Measurements from ENCODE around the gene LPP.

The LPP gene

DNA sequence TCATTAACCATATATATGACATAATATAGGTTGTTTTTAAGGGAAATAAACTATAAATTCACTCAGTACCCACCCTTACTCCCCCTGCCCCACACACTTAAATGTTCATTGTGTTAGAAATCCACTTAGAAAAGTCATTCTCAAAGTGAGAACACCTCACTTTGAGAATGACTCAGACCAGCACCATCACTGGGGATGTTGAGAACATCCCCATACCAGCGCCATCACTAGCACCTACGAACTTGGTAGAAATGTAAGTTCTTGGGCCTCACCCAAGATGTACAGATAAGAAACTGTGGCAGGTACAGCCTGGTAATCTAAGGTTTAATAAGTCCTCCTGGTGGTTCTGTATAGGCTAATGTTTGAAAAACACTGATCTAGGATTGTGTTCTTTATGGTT lies 362.6 kb downstream of the LPP start:
- H3K27ac ChIP-seq = no peak overlapping the region
- in situ Hi-C loops (cut with HindIII; ENCODE audit: low pct_ligation_motif_present, low sequenced_read_pairs) = loop anchor here (25.0 kb wide), 1 partner anchor 779 kb away; the partner anchor contains the start of gene BCL6
- no peak for DNase-seq
- no peaks in the 10 kb centered on the region for H3K36me3 ChIP-seq (replicated peaks)
- TF ChIP-seq CTCF (IDR thresholded peaks at IDR 0.05; ENCODE audit: low read depth, low read length, missing control alignments) = no peak
- H3K4me3 ChIP-seq (ENCODE audit: low read depth, low read length) = no peak overlapping the region
- no peaks in the 10 kb centered on the region for H3K27me3 ChIP-seq (replicated peaks)

DNA sequence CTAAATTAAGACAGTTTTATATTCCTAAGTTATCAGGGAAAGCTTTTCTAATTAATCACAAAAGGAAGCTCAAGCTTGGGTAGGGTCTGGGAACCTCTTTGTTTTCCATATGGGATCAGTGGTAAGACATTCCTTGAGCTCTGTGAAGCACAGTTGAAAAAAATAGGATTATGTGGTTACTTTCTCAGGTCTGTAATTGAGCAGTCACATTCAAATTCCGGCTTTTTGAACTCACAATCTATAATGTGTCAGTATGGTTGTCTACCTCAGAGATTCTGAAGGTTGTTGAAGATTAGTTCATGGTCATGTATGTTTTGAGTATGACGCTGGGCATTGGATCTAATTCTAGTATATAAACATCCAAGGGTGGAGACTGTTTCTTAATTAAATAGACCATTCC lies 364.5 kb downstream of the LPP start:
- no peak for TF ChIP-seq CTCF (IDR thresholded peaks at IDR 0.05; ENCODE audit: low read depth, low read length, missing control alignments)
- DNase-seq = no peak
- in situ Hi-C loops (cut with HindIII; ENCODE audit: low pct_ligation_motif_present, low sequenced_read_pairs) = loop anchor here (25.0 kb wide), 1 partner anchor 781 kb away; the partner anchor contains the start of gene BCL6
- Histone ChIP-seq H3K4me3 (ENCODE audit: low read depth, low read length) (no peak overlapping the region), H3K27ac (no peak overlapping the region), H3K36me3 (replicated peaks) (no peaks in the 10 kb centered on the region), H3K27me3 (replicated peaks) (no peaks in the 10 kb centered on the region)

DNA sequence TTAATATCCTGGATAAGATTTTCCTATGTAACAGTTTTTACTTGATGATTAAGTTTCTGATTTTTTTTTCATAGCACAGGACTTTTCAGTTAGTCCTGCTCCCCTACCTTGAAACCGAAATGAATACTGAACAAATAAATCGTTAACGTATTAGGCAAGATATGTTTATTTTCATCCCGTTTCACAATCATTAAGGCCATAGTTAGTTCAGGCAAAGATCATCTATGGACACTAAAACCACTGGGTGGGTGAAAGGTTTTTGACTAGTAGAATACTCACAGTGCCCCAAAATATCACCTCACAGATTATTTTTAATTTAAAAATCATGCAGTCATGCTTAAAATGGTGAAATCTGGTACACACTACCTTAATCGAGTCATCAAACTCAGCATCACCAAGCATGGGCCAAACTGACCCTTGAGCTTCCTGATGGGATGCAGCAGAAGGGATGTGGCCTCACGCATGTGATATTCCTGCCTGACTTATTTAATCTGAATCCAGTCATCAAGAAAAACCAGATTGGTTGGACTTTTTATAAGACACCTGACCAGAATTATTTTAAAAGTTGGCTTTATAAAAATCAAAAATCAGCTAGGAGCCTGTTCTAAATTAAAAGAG lies 365.0 kb downstream of the LPP start:
- no peak for TF ChIP-seq CTCF (IDR thresholded peaks at IDR 0.05; ENCODE audit: low read depth, low read length, missing control alignments)
- Histone ChIP-seq H3K36me3 (replicated peaks) (no peaks in the 10 kb centered on the region), H3K4me3 (ENCODE audit: low read depth, low read length) (no peak overlapping the region), H3K27me3 (replicated peaks) (no peaks in the 10 kb centered on the region), H3K27ac (no peak overlapping the region)
- DNase-seq = no peak
- in situ Hi-C loops (cut with HindIII; ENCODE audit: low pct_ligation_motif_present, low sequenced_read_pairs) = loop anchor here (25.0 kb wide), 1 partner anchor 782 kb away; the partner anchor contains the start of gene BCL6

GRCh38 chr3:188520466-188520865 lies 366.5 kb downstream of the LPP start:
- DNase-seq = no peak
- Histone ChIP-seq H3K36me3 (replicated peaks) (no peaks in the 10 kb centered on the region), H3K4me3 (ENCODE audit: low read depth, low read length) (no peak overlapping the region), H3K27me3 (replicated peaks) (no peaks in the 10 kb centered on the region), H3K27ac (no peak overlapping the region)
- no peak for TF ChIP-seq CTCF (IDR thresholded peaks at IDR 0.05; ENCODE audit: low read depth, low read length, missing control alignments)
- in situ Hi-C loops (cut with HindIII; ENCODE audit: low pct_ligation_motif_present, low sequenced_read_pairs) = loop anchor here (25.0 kb wide), 1 partner anchor 783 kb away; the partner anchor contains the start of gene BCL6

DNA sequence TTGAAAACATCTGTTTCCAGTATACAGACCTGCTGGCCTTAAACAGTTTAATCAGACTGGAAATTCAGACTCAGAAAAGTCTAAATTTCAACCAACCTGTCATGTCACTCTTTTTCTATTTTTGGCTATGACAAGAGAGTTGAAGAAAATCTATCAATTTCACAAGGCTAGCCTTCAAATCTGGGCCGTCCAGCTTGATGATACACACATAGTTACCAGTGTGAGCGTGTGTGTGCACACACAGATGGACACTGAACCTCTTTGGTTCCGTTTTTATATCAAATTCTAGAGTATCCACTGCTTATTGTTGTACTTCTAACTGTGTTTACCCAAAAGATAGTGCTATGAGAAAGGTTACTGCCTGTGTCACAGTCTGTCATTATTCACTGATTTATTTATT lies 368.2 kb downstream of the LPP start:
- Histone ChIP-seq H3K36me3 (replicated peaks) (no peaks in the 10 kb centered on the region), H3K27me3 (replicated peaks) (no peaks in the 10 kb centered on the region), H3K4me3 (ENCODE audit: low read depth, low read length) (no peak overlapping the region), H3K27ac (no peak overlapping the region)
- in situ Hi-C loops (cut with HindIII; ENCODE audit: low pct_ligation_motif_present, low sequenced_read_pairs) = loop anchor here (25.0 kb wide), 1 partner anchor 785 kb away; the partner anchor contains the start of gene BCL6
- no peak for TF ChIP-seq CTCF (IDR thresholded peaks at IDR 0.05; ENCODE audit: low read depth, low read length, missing control alignments)
- no peak for DNase-seq

GRCh38 chr3:188523291-188523690 lies 369.3 kb downstream of the LPP start:
- no peaks in the 10 kb centered on the region for H3K27me3 ChIP-seq (replicated peaks)
- no peak overlapping the region for H3K27ac ChIP-seq
- H3K4me3 ChIP-seq (ENCODE audit: low read depth, low read length) = no peak overlapping the region
- no peak for TF ChIP-seq CTCF (IDR thresholded peaks at IDR 0.05; ENCODE audit: low read depth, low read length, missing control alignments)
- in situ Hi-C loops (cut with HindIII; ENCODE audit: low pct_ligation_motif_present, low sequenced_read_pairs) = loop anchor here (25.0 kb wide), 1 partner anchor 786 kb away; the partner anchor contains the start of gene BCL6
- H3K36me3 ChIP-seq (replicated peaks) = no peaks in the 10 kb centered on the region
- DNase-seq = no peak
